ENCODE data around the gene OLFML3. TPM values are rescaled to one million over a fixed set of nuclear protein-coding genes. Genes with fewer than 3 reads are reported as not detected.

OLFML3 gene
- under 0.01 and 1.4 TPM in 2 replicates for total RNA-seq

DNA sequence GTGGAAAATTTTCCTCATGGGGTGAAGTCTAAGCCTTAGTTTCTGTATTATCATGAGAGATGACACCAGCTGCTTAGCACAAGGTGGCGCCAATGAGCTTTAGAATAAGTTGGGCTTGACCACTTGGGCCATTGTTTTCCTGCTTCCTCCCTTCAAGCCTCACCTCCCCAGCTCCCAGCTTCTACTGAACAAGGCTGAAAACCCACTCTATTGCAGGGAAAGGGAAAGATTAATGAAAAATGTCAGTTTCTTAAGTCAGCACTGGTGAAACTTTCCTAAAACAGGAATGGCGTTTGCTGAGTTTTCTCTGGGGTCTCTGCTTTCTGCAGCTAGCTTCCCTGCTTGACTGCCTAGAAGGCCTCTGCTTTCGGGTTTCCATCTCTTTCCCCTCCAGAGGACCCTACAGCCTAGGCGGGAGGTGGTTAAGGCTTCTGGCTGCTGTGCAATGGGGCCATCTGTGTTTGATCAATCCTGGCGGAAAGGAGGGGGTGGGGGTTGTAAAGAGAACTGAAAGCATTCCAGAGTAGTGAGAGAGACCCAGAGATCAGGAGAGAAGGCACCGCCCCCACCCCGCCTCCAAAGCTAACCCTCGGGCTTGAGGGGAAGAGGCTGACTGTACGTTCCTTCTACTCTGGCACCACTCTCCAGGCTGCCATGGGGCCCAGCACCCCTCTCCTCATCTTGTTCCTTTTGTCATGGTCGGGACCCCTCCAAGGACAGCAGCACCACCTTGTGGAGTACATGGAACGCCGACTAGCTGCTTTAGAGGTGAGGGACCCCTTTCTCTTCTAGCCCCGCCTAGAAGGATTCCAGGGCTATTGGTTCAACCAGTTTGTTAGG, at the start of gene OLFML3:
OLFML3 (plus strand) TSS at position 612 of the 840 bp plus-strand sequence; CDS start at position 655, 43 bp downstream.

Other genes with a start within 250 kb of the OLFML3 start
- 7.5 and 9.4 TPM in 2 replicates for gene PHTF1, start 220.0 kb upstream of the OLFML3 start, total RNA-seq
- 12.3 and 18.7 TPM in 2 replicates for gene RSBN1, start 167.0 kb upstream of the OLFML3 start, total RNA-seq
- gene PTPN22, start 107.8 kb upstream of the OLFML3 start, total RNA-seq: under 0.01 and 0.57 TPM in 2 replicates
- gene BCL2L15, start 91.9 kb upstream of the OLFML3 start, total RNA-seq: under 0.01 and 2.9 TPM in 2 replicates
- gene AP4B1, start 74.7 kb upstream of the OLFML3 start, total RNA-seq: 4.1 and 9.0 TPM in 2 replicates
- gene DCLRE1B, start 74.1 kb upstream of the OLFML3 start, total RNA-seq: 1.0 and 2.3 TPM in 2 replicates
- gene HIPK1, start 50.1 kb upstream of the OLFML3 start, total RNA-seq: 30.8 and 44.9 TPM in 2 replicates
- not detected in 2 replicates for gene SYT6, start 174.4 kb downstream of the OLFML3 start, total RNA-seq

Measured in nasal cavity respiratory epithelium epithelial cell of viscerocranial mucosa (primary cell).